DMS114 treated with DMSO at 0.1 percent for 48 hours (cell line): Measurements from ENCODE around the gene SWT1.
A peak's percentile ranks its signal among the peaks of the same experiment; 100 is the strongest.

ENCODE experiments used
- DNase-seq: peaks from one replicate; lab custom pipeline; 2025; ENCODE audit not compliant: unreplicated experiment; lab: John Stamatoyannopoulos, UW

The SWT1 gene

GRCh38 chr1:185284533-185285276 is 127.7 kb downstream of the SWT1 start:
- DNase-seq = no peak

DNA sequence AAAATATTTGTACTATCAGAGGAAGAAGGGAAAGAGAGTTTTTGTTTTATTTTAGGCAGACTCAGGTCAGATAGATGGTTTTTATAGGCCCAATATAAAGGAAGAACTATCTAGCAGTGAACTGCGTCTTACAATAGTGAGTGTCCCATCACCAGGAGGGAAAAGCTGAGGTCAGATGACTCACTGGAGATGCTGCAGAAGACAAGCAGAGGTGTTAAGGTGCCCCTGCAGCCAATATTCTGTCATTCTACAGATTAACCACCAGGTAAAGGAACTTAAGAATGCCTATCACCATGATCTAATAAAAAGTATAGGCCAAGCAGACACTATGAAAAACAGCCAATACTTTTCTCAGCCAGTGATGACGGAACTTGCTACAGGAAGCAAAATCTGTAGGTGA is 130.5 kb downstream of the SWT1 start:
- DNase-seq = no peak

DNA sequence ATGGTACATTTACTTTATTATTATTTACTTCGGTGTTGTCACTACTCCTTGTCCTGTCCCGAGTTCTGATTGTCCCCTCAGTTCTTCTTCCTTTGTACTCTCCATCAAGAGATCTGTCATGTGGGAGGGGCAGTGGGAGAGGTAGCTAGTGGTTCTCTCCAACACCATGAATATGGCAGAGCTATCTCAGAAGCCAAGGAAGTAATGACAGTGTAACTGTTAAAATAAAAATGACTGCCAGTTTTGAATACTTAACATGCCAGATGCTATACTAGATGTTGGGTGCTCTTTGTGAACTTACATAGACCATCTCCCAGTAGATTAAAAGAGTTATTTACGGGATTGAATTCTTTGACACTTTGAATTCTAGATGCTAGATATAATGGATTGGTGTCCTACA is 131.5 kb downstream of the SWT1 start:
- no peak for DNase-seq

GRCh38 chr1:185289880-185290279 is 132.9 kb downstream of the SWT1 start:
- DNase-seq = no peak

DNA sequence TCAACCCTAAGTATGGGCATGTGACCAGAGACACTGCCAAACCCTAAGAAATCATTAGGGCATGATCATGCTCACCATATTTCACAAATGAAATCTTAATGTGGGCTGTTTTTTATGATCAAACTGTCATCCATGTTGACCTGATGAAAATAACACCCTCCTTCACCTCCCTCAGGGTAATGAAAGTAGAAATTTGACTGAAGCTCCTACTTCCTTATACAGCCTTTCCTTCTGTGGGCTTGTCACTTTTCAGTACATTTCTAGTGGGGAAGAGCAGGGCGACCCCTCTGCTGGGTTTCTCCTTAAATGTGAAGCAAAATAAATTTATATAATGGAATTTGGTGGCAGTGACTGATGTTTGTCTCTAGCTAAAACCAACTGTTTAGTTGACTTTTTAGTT is 134.2 kb downstream of the SWT1 start:
- DNase-seq = no peak

- DNase-seq = no peak
Measured at GRCh38 chr1:185291652-185292051, 134.7 kb downstream of the SWT1 start.

- DNase-seq = no peak
Measured at GRCh38 chr1:185292237-185292636, 135.3 kb downstream of the SWT1 start.

DNA sequence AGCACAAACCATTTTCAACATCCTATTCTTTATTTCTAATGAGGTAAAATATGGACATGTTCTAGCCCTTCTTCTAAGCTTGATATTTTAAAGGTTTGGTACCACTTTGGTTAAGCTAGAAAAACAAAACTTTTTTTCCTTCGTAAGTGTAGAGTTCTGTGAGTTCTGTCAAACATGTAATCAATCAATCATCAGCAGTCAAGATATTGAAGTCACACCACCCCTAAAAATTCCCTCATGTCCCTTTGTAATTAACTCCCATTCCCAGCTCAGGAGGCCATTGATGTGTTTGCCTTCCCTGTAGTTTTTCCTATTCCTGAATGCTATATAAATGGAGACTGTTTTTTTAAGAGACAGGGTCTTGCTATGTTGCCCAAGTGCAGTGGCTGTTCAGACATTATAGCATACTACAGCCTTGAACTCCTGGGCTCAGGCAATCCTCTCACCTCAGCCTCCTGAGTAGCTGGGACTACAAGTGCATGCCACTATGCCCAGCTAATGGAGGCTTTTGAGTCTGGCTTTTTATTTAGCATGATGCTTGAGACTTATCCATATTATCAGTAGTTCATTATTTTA is 137.1 kb downstream of the SWT1 start:
- DNase-seq = no peak

DNA sequence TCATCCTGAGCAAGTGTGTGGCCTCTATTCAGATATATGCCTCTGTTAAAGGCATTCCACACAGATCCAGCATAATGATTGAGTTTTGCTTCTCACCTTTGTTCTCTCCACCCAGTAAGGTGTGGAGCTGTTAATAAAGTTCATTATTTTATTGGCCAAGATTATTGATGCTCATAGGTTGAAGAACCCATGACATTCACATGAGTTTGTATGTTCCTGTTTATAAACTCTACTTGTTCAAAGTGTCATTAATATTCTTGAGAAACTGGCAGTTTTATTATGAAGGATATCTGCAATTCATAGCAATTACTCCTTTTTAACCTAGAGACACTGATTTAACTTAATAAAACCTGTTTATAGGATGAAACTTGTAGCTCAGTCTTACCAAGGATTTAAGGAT is 138.1 kb downstream of the SWT1 start:
- DNase-seq = no peak

DNA sequence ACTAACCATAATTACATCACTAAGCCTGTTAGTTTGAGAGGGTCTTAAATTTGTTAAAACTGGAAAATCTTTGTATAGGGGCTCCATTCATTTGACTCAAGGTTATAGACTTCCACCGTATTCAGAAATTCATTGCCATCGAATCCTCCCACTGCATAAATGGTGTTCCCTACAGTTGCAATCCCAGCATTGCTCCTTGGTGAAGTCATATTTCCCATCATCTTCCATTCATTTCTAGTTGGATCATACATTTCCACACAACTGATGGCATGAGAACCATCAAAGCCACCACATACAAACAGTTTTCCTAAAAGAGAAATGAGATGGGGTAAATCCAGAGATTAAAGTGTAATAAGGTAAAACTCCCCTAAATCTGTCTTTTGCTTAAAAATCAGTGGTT is 141.0 kb downstream of the SWT1 start:
- DNase-seq = no peak

DNA sequence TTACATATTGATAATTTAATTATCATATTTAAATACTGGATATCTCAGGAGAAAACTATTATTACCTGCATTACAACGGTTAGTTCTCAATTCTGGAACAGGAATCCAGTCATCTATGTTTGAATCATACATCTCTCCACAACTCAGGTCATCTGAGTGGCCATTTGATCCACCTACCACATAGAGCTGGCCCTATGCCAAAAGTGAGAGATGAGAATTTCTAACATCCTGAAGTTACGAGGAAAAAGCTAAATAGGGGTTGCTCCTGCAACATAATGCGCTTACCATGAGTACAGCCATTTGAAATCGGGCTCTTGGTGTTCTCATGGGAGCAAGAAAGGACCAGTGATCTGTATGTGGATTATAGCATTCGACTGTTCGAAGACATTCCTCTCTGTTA is 143.2 kb downstream of the SWT1 start:
- DNase-seq = no peak

- no peak for DNase-seq
Measured at GRCh38 chr1:185305419-185305818, 148.5 kb downstream of the SWT1 start.

GRCh38 chr1:185308126-185308525 is 151.2 kb downstream of the SWT1 start:
- no peak for DNase-seq

GRCh38 chr1:185309566-185309965 is 152.6 kb downstream of the SWT1 start:
- DNase-seq = no peak

GRCh38 chr1:185311589-185312225 is 154.7 kb downstream of the SWT1 start:
- no peak for DNase-seq

GRCh38 chr1:185312361-185313138 is 155.6 kb downstream of the SWT1 start:
- no peak for DNase-seq

DNA sequence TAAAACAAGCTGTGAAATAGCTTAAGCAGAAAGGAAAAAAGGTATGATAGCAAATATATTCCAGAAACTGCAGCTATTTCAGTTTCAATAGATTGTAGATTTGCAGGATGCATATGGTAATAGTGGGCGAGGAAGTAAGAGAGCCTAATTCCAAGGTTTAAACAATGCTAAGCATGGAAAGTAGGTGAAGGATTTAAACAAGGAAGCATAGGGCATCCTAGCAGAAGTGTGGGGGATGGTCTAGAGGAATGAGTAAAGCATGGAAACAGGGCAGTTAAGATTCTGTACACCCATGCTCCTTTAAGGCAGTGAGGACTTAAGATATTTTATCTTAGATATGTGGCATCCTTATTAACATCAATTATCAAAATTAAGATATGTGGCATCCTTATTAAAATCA is 157.4 kb downstream of the SWT1 start:
- DNase-seq = no peak

DNA sequence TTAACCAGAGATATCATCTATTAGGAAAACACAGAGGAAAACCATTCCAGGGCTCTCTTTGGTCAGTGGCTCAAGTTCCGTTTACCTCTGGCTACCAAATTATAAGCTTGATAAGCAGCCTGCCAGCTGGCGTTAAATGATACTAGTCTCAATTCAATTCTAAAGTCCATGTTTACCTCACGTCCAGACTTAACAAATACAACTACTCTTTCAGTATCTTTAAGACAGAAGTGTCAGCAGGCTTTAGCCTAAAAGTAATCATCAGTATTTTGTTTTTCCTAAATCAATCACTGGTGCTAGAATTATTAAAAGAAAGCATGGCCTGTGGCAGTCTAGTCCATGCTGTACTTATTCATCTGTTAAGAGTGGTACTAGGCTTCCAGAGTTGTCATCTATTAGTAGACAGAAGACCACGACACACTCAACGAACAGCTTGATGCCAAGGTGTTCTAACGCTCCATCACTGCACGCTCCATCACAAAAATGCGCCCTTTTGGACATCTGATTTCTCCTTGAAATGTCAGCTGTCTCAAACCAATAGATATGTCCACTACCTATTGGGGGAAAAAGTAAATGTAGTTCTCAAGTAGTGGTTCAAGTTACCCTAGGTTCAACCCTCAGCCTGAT is 158.6 kb downstream of the SWT1 start:
- DNase-seq = peak; percentile 36

DNA sequence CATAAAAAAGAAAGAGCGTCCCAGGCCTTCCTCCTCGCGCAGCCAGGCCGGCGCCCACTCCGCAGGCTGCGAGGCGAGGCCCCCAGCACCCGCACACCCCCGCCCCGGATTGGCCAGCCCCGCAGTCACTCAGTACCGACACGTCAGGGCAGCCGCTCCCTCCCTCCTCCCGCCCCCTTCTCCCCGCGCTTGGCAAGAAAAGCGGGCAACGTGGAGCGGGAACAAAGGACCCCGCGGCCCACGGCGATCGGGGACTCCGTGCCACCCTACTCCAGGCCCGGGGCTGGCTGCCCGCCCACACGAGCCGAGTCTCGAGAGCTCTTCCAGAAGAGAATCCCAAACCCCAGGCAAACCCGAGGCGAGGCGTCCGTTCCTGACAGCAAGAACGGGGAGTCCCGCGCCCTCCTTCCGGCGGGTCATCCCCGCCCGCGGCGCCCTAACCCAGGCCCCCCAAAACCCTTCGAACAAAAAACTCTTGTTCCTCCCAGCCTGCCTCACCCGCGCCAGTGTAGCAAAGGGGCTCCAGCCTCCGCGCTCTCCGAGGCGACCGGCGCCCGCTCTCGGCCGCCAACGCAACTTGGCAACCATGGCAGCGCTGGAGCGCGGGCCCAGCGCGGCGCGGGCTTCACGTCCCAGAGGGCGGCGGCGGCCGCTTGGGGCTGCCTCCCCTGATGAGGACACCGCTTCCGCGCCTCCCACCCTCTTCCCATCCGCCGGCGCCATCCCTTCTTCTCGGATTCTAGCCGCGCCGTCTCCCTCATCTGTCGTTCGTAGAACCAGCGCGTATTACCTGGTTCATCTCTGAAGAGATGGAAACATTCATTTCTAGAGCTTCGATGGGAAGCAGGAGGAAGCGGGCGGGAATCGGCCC is 159.4 kb downstream of the SWT1 start:
- peak; percentile 50 for DNase-seq
